ENCODE data around the gene ARHGAP15. TPM values are rescaled to one million over a fixed set of nuclear protein-coding genes. Genes with fewer than 3 reads are reported as not detected.

The ARHGAP15 gene
- total and polyA plus RNA-seq, 9 donors = 1.5 to 10.0 (median 2.6) TPM

- TF ChIP-seq CTCF (IDR thresholded peaks at IDR 0.05) (no peak), EP300 (IDR thresholded peaks at IDR 0.05) (no peak), POLR2A (IDR thresholded peaks at IDR 0.05) (no peak)
- no peak overlapping the region for H3K27ac ChIP-seq
- intact Hi-C loops (cut with DNase I) = no loop called here
These were observed 300.9 kb downstream of the ARHGAP15 start for GRCh38 chr2:143429932-143430679.

GRCh38 chr2:143431316-143431715, 302.1 kb downstream of the ARHGAP15 start:
- no peaks in the 10 kb centered on the region for H3K27me3 ChIP-seq
- H3K36me3 ChIP-seq = no peaks in the 10 kb centered on the region
- H3K9me3 ChIP-seq = no peaks in the 10 kb centered on the region
- H3K4me3 ChIP-seq = no peak overlapping the region
- no peak for TF ChIP-seq POLR2A (IDR thresholded peaks at IDR 0.05)
- TF ChIP-seq CTCF (IDR thresholded peaks at IDR 0.05) = no peak
- TF ChIP-seq EP300 (IDR thresholded peaks at IDR 0.05) = no peak
- H3K27ac ChIP-seq = no peak overlapping the region
- intact Hi-C loops (cut with DNase I) = no loop called here
- no peaks in the 10 kb centered on the region for H3K4me1 ChIP-seq (ENCODE audit: insufficient read depth)
- 53 to 67% (median 65%) methylated on average over 2 of the region's 2 CpGs for WGBS, 3 donors
- no peak for DNase-seq

More at GRCh38 chr2:143429932-143430679, 300.9 kb downstream of the ARHGAP15 start:
- DNase-seq = no peak
- no peaks in the 10 kb centered on the region for H3K4me1 ChIP-seq (ENCODE audit: insufficient read depth)
- H3K9me3 ChIP-seq = no peaks in the 10 kb centered on the region
- H3K4me3 ChIP-seq = no peak overlapping the region
- WGBS, 3 donors = 43 to 67% (median 47%) methylated on average over 1 of the region's 1 CpG
- H3K36me3 ChIP-seq = no peaks in the 10 kb centered on the region
- no peaks in the 10 kb centered on the region for H3K27me3 ChIP-seq

GRCh38 chr2:143433251-143433650, 304.0 kb downstream of the ARHGAP15 start:
- Histone ChIP-seq H3K27ac (no peak overlapping the region), H3K4me3 (no peak overlapping the region), H3K4me1 (ENCODE audit: insufficient read depth) (no peaks in the 10 kb centered on the region), H3K36me3 (no peaks in the 10 kb centered on the region), H3K27me3 (no peaks in the 10 kb centered on the region), H3K9me3 (no peaks in the 10 kb centered on the region)
- WGBS, 3 donors = 53 to 54% (median 53%) methylated on average over 3 of the region's 3 CpGs
- TF ChIP-seq CTCF (IDR thresholded peaks at IDR 0.05) (no peak), EP300 (IDR thresholded peaks at IDR 0.05) (no peak), POLR2A (IDR thresholded peaks at IDR 0.05) (no peak)
- DNase-seq = no peak
- intact Hi-C loops (cut with DNase I) = no loop called here

- no peaks in the 10 kb centered on the region for H3K4me1 ChIP-seq (ENCODE audit: insufficient read depth)
- H3K27me3 ChIP-seq = no peaks in the 10 kb centered on the region
- DNase-seq = no peak
- no peak overlapping the region for H3K4me3 ChIP-seq
- TF ChIP-seq CTCF (IDR thresholded peaks at IDR 0.05) (no peak), EP300 (IDR thresholded peaks at IDR 0.05) (no peak), POLR2A (IDR thresholded peaks at IDR 0.05) (no peak)
- H3K27ac ChIP-seq = no peak overlapping the region
- intact Hi-C loops (cut with DNase I) = no loop called here
- H3K36me3 ChIP-seq = no peaks in the 10 kb centered on the region
- no peaks in the 10 kb centered on the region for H3K9me3 ChIP-seq
These were observed 304.6 kb downstream of the ARHGAP15 start for GRCh38 chr2:143433840-143434239.
